HG02759 (cell line): Measurements from ENCODE around the gene RGS1.

Source experiments
- ATAC-seq: cut with Tn5 transposase; IDR thresholded peaks from one replicate; pipeline ENCODE4 v1.9.1; 2021; ENCODE audit warnings: mild to moderate bottlenecking, moderate library complexity; ENCODE audit not compliant: unreplicated experiment

The RGS1 gene

GRCh38 chr1:192579010-192579738, 3.6 kb downstream of the RGS1 start:
- peak; percentile 23 for ATAC-seq

DNA sequence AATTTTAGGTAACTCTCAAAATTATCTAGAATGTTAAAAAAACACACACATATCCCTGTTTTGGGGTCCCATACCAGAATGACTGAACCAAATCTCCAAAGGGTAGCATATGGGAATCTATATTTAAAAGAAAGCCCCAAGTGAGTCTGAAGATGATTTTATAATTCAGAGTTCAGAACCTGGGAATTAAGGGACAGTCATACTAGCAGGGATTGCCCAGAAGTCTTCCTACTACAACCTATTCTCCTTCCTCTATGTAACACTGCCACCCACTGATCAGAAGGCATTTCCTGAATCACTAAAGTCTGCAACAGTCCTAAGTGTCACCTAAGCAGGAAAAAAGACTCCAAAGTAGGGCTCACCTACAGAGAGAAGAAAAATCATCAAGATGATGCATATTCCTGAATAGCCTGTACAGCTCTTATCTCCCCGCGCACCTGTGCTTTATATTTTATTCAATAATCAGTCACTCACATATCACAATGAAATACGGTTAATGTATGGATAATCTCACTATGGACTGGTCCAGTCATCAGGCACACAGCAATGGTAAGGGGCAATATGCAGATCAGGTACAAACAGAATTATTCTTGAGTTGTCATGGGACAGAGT, 4.9 kb downstream of the RGS1 start:
- peak; percentile 32 for ATAC-seq

DNA sequence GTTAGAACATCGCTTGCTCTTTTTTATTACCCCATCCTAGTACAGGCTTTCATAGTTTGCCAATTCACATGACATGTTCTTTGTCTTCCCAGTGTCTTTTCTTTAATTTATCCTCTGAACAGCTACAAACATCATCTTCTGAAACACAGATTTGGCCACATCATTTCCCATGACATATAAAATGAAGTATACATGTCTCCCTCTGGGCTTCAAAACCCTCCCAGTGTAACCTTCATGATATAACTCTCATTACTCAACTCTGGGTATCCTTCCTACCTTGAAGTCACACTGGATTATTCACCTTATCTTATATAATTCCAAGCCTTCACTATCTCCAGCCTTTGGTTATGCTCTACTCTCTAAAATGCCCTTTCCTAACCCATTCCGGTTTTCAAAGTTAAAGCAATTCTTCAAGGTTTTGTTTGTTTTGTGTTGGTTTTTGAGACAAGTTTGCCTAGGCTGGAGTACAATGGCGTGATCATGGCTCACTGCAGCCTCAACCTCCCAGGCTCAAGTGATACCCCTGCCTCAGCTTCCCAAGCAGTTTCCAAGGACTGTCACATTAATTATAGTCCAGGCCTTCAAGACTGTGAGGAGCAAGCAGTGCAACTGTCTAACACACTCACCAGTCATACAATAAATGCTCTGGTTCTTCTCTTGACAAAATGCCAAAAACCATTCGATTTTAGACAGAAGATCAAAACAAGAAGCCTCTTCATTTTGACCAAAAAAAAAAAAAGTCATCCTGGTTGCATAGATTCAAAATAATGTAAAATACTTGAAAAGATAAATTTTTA, 5.8 kb downstream of the RGS1 start:
- ATAC-seq = peak; percentile 18

DNA sequence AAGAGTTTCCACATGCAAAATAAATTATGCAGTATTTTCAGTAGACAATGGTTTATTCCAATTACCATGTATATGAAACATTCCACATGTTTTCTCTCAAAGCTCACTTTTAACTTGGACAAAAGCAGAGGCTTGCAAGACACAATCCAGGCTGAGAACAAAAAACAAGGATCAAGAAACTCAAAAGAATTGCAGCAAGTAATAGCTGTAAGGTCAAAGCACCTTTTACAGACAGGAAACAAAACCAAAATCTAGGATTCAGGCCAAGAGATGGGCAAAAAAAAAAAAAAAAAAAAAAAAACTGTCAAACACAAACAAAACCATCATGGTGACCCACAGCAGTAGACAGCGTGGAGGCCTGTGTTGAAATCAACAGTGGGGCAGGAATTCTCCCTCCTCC, 9.3 kb downstream of the RGS1 start:
- ATAC-seq = no peak

DNA sequence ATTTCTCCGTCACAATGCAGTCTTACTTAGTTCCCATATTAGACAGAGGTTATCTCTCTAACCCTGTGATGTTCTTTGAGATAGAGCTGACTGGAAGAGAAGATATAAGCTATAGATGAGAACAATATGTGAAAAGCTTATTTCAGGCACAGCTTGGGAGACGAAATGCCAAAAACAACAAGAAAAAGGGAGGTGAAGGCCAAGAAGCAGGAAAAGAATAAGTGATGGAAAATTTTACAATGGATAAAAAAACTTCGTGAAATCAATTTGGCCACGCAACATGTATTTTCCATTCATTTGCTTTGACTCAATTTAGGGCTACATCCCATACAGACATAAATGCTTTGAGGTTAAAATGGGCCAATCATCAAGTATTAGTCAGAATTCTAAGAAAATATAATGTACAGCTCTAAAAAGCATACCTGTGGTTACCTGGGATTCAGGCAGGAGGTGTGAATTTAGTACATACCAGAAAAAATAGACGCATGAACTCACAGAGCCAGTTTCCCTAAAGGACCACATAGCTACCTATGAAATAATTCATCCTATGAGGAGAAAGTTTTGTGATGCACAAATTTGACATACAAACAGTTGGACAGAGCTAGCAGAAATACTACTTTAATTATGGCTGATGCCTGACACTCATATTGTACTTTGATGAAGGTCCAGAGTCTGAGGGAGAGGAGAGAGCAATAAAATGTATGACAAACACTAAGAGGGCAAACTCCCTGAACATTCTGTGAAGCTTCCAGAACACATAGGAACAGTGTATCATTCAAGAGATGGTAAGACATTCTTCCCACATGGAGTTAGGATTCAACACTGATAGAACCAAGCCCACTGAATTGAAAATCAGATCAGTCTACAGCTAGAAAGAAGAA, 12.1 kb downstream of the RGS1 start:
- no peak for ATAC-seq

DNA sequence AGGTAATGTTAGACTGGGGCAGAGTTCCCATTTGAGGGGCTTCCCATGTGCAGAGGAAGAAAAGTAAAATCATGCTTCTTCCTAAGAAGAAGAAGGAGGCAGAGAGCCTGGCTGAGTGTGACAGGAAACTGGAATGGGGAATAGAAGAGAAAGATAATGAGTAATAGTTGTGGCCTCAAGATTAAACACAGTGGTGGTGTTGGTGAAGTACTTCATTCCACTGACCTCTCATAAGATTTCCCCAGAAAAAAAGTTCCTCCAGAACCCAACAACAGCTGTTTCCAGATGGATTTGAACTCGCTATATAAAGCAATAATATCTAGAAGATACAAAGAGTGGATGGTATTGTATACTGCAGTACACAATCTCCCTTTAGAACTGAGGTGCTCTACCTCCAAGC, 13.0 kb downstream of the RGS1 start:
- ATAC-seq = no peak

DNA sequence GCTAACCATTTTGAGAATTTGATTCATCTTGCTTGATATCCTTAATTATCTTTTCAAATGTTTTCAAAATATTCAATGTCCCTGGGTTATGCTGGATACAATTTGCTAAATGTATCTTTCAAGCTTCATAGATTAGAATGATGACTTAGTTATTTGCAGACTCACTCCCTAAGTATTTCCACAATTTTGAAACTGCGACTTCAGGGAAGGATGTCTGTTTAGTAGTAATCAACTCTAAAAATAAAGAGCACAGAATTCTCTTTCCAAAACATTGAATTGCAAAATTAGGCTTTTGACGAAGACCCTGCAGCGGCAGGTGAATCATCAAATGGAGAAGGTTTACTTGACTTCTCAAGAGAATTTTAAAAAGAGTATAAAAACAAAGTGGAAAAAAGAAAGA, 14.2 kb downstream of the RGS1 start:
- no peak for ATAC-seq

DNA sequence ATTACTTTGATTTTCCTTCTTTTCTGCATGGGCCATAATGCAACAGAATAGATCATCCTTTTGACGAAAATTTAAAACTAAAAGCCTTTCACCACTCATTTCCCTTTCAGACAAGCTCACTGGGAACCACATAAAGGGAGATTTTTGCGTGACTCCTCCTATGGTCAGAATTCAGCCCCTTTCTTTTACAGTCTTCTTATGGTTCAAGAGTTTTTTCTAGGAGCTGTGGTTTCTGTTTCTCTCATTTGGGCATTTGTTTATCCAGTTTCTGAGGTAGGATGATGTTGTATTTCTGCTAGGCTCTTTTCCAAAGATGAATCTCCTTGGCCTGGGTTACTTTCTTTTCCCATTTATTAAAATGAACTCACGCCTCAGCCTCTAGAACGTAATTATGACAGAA, 16.9 kb downstream of the RGS1 start:
- no peak for ATAC-seq

- ATAC-seq = no peak
These were observed 17.6 kb downstream of the RGS1 start for GRCh38 chr1:192592981-192593708.

DNA sequence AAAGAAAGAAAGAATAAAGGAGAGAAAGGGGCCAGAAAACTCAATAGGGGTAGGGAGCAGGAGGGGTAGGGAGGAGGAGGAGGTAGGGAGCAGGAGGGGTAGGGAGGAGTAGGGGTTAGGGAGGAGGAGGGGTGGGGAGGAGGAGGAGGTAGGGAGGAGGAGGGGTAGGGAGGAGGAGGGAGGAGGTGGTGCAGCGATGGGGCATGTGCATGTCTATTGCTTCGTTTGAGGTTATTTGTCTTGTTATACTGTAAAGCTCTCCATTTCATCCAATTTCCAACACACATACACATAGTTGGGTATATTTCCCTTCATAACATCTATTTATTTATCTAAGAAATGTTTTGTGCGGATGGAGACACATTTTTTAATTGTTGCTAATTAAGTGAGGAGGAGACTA, 19.7 kb downstream of the RGS1 start:
- no peak for ATAC-seq

DNA sequence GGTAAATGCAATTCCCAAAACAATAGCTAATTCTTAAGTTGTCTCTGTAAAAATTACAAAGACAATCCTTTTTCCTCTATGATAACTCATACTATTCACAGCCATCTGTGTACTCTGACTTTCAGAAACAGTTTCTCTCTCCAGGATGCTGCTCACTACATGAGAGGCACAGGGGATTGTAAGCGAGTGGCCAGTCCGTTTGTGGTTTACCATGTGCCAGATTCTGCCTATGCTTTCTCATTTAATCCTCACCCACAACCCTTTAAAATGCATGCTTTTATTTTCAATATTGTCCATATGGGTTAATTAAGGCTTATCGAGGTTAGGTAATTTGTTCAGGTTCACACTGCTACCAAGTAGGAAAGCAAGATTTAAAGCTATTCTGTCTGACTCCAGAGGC, 23.0 kb downstream of the RGS1 start:
- ATAC-seq = peak; percentile 29

- no peak for ATAC-seq
These were observed 24.7 kb downstream of the RGS1 start for GRCh38 chr1:192600275-192600674.

DNA sequence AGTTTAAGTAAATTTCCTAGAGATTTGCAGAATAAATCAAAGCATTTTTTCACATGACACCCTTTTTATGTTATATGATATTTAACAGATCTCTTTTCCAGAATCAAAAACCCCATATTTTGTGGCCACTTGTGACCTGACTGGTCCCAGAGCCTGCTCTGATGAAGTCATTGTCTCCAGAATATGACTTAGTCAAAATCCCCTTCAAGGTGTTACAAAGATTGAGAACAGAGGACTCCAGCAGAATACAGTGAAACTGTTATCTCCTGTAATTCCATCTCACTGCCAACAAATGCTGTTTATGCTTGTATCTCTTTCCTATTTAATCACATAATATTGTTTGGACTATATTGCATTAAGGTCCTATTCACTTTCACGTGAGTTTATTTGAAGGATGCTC, 25.6 kb downstream of the RGS1 start:
- ATAC-seq = peak; percentile 63

- peak; percentile 42 for ATAC-seq
These were observed 26.0 kb downstream of the RGS1 start for GRCh38 chr1:192601567-192601966.

DNA sequence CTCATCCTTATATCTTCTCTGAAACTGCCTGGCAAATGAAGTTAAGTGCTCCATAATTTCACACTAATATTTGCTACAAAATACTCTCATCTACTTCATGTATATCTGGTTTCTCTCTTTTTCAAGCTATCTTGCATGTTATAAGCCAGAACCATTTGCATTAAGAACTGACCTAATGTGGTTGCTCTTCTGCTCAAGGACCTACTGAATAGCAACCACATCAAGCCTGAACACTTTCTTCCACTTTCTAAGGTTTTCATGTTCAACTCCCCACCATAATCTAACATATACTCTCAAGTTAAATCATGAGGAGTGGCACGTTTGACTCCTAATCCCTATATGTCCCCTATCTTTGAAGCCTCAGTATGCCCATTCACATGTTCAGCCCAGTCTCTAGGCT, 27.2 kb downstream of the RGS1 start:
- no peak for ATAC-seq

DNA sequence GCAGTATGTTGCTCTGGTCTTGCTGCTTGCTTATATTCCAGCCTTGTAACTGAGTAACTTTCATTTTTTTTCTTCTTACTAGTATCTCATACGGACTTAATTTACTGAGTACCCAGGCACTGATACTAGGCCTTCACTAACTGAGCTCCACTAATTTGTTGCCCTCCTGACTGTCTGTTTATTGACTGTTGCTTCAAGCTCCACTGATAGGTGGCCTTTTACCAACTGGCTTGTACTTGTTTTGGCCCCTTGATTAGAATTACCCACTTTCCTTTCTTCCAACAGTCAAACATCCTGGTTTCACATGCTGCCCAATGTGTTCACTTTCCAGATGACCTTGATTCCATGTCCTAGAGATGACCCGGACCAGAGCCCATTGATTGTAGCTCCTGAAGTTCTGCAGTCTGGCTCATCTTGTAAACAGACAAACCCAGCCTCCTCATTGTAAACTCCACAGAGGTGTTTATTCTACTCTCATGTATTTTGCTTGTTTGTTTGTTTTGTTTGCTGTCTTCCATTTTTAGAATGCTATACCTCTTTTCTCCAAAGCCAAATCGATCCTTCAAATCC, 27.7 kb downstream of the RGS1 start:
- ATAC-seq = no peak

DNA sequence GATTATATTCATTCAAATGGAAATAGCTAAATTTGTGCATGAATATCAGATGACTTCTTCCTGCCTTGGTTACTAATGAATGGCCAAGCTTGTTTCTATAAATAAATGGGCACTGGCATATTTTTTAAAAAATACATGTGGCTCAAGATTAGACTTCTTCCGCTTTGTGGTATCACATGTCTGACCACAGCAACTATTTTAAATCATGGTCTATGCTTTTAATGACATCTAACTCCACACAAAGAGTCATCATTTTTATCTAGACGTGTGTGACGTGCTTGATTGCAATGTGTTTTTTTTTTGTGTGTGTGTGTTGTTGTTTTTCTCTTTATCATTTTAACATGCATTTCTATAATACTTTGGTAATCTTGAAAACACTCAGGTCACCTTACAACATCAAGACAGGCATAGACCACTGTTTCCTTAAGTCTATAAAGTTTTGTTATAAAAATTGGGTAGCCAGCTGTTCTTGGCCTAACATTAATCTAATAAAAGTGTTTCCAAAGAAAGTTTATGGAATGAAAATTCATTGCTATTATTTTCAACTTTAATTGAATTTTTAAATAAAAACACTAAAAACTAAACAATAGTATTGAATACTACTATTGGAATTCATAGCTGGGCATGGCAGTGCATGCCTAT, 29.5 kb downstream of the RGS1 start:
- peak; percentile 32 for ATAC-seq

DNA sequence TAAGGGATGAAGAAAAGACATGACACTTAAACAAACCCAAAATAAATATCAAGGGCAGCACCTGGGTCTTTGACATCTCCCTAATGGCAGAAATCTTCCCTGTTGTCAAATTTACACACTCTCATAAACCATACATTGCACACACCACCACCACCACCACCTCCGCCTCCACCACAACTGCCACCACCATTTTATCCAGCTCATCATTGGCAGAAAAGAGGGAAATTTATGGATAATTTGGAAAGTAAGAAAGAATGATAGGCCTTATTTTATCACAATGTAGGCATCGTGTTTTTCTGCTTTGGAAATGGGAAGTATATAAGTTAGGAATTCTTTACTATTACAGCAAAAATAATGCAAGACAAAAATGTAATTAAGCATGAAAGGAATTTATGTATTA, 33.1 kb downstream of the RGS1 start:
- no peak for ATAC-seq
